Limb (tissue), 2 donors: ENCODE measurements around the gene GH2.

Experiments used
- DNase-seq, 2 donors: peaks; one replicate each; pipeline ENCODE4 v3.0.0-alpha.2; 2016; ENCODE audit errors: extremely low spot score in 2 of 2

Gene GH2

DNA sequence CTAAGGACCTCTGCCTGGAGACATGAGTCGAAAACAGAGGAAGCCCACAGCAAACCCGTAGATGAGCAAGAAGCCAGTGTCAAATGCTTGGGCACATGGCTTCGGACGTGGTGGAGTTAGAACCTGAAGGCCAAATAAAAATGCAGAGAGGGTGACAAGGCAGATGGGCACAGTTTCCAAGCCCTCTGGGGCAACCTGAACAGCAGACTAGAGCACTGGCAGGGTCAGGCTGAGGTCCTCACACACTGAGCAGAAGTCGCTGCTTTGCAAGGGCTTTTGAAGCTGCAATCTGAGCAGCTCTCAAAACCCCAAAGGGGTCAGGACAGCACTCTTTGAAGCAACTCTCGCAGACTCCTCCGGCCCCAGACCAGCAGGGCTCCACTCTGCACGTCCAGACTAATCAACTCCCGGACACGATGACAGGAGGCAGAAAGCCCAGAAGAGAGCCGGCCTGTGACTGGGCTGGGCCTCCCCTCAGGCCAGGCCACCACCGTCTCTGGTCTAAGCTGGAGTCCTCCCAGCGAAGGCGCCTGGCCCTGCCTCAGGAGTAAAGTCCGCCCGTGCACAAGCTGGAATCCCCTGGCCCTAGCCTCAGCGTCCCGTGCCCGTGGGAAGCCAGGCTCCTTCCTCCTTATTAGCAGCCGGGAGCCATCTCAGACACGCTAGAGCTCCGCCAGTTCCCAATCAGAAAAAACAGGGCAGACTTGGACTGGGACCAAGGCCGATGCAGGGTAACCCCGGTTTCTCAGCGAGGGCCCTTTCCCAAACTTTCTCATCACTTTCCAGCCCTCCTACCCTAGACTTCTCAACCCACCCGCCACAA is 40.2 kb downstream of the GH2 start:
- peak; percentile 28 to 42 for DNase-seq

DNA sequence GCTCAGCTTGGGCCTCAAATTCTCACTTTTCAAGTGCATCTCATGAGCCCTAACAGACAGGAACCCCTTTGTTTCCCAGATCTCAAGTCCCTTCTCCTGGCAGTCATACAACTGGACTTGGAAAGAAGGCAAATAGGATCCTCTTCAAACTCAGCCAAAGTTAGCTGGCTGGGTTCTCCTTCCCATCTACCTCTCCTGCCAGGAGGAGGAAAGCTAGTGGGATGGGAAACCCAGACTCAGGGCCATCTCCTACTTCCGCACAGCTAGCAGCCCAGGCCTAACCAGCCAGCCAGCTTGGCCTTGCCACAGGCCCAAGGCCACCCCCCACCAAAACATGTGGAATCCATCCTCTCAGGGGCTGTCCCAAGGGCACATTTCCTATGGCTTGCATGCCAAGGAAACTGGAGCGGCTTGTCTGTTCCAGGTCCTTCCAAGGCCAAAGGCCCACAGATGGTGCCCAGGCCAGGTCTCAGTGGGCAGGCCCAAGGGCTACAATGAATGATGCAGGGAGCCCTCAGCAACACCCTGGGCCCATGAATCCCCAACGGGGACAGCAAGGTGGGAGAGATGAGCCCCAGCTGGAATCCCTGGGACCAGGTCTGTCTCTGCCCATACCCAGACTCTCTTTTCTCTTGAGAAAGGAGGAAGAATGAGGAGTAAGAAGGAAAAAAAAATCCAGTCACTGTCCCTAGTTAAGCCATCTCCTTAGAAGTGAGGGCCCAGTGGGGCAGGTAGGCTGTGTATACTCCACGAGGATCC is 41.0 kb downstream of the GH2 start:
- no peak for DNase-seq

DNA sequence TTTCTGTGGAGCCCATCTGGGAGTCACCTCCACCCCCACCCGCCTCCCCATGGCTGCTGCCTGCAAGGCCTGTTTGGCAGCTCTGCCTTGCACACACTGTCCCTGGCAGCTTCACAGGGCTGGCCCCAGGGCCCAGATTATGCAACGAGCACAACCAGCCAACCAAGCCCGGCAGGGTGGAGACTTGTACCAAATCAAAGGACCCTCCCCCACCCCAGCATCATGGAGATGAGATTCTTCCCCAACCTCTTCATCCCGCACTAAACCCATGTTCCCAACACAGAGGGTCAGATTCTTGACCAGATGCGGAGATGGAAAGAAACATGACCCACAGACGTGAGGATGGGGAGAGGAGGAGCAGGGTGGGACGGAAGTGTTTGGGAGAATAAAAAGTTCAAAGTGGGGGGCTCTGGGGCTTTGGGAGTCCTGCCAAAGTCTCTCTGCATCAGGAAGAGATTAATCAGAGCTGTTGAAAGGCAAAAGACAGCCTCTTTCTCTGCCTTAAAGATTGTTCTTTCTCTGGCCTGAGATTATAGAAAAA is 43.0 kb downstream of the GH2 start:
- peak; percentile 68 to 70 for DNase-seq

DNA sequence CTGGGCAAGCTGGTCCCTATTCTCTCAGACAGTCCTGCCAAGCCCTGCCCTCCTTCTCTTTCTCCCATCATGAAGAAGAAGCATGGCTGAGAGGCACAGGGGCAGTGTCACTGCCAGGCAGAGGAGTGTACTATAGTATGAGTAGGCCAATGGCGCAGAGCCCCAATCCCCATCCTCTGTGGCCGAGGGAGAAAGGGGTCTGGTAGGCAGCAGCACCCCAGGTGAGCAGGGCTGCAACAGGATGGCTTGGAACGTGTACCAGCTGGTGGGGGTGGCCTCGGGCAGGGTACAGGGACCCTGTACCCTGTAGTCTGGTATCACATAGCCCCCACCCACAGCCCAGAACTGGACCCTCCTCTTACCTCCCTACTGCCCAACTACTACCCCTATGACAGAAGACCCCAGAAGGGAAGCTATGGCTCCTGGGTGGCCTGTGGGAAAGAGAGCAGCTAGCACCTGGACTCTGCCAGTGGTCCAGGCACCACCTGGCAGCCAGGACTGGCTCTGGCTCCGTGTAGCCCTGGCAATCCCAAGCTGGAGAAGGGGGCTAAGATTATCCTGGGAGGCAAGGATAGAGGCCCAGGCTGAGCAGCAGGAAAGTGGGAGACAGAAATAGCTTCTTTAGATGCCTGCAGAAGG is 43.7 kb downstream of the GH2 start:
- no peak for DNase-seq

DNA sequence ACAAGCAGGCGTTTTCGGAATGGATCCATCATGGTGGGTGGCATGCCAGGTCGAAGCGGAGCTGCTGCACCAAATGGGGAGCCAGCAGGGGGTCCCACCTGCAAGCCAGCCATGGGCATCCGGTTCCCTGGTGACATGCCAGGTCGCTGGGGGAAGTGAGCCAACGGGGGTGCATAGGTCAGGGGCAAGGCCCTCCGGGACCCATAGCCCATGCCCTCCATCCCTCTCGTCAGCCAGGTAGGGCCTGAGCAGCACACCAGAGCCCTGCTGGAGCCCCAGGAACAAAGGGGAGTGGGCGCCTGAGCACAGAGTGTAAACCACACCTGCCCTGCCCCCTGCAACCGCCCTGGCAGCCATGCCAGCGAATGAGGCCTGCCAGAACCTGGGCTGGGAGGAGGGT is 44.3 kb downstream of the GH2 start:
- DNase-seq, result peak in 1 of 2 donors; percentile 42

DNA sequence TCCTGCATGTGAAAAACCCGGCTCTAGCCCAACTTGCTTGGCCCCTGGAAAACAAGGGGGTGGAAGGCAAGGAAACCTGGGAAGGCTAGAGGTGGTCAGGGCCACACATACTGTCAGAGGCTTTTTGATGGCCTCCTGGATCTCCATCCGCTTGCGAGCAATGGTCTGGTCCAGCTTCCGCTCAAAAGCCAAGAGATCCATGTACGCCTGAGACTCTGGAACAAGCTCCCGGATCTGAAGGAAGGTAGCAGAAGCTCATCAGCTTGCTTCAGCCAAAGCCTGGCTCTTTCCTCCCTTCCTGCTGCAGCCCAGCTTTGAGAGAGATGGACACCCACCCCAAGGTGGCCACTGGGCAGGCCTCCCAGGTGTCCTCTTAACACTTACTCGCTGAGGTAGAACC is 44.9 kb downstream of the GH2 start:
- DNase-seq, result no peak

DNA sequence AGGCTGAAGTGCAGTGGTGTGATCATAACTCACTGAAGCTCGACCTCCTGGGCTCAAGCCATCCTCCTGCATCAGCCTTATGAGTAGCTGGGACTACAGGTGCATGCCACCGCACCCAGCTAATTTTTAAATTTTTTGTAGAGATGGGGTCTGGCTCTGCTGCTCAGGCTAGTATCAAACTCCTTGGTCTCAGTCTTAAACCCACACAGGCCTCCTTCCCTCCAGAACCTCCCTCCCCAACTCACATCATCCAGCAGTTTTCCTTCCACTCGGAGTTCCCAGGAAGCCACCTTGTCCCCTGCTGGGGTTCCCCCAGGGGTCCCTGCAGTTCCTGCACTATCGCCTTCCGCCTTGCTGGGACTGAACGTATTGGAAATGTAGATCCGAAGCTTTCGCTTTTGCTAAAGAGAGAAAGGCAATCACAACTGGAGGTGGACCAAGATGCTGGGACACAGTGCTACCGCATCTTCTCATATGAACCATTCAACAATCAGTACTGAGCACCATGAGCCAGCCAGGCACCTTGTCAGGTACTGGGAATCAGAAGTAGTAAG is 46.5 kb downstream of the GH2 start:
- no peak for DNase-seq

DNA sequence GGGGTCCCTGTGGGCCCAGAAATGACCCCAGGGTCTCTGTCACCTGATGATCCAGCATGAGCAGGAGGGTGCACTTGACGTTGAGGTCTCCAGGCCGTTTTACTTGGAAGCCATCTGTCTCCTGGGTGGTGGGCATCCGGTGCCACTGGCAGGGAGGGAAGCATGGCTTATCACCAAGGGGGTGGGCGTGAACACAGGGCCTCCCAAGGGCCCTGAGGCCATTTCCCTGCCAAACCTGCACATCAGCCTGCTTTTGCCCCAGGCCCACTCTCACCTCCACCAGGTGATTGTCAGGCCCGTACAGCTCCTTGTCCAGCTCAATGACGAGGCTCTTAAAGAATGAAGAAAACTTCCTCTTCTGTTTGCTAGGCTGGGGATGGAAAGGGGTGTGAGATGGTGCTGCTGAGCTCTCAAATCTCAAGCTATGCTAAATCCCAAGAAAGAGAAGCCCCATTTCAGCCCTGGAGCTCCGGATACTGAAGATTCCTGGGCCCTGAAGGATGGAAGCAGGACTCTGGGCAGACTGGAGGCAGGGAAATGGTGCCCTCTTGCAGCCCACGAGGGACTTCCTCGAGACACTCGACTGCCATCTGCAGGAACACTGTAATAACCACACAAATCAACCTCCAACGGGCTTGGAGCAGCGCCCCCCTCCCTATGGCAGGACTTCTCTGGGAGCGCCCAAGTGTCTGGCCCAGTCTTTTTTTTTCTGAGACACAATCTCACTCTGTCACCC is 47.1 kb downstream of the GH2 start:
- DNase-seq, result peak in 1 of 2 donors; percentile 48

DNA sequence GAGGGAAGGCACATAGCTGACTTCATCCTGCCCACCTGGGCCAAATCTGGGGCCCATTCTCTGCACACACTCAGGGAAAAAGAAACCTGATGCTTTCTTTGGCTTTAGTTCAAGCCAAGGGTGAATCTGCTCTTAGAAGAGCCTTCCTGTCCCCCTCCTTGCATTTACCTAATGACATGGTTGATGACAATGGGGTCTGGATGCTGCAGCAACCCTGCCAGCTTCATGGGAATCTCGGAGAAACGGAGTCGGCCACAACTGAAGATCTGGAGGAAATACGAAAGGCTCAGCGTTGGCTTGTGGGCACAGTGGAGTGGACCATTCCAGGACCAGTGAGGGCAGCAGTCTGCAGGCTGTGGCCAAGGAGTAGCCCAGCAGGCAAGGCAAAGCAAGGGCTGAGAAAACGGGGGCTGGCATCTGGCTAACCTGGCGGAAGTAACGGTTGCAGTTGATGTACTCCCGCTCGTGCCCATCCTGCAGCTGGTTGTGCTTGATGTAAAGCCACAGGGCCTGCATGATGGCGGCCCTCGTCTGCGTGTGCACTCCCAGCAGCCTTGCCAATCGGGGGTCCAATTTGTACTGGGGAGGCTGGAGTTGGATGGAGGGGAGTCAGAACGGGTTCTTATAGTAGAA is 47.9 kb downstream of the GH2 start:
- DNase-seq, result no peak

DNA sequence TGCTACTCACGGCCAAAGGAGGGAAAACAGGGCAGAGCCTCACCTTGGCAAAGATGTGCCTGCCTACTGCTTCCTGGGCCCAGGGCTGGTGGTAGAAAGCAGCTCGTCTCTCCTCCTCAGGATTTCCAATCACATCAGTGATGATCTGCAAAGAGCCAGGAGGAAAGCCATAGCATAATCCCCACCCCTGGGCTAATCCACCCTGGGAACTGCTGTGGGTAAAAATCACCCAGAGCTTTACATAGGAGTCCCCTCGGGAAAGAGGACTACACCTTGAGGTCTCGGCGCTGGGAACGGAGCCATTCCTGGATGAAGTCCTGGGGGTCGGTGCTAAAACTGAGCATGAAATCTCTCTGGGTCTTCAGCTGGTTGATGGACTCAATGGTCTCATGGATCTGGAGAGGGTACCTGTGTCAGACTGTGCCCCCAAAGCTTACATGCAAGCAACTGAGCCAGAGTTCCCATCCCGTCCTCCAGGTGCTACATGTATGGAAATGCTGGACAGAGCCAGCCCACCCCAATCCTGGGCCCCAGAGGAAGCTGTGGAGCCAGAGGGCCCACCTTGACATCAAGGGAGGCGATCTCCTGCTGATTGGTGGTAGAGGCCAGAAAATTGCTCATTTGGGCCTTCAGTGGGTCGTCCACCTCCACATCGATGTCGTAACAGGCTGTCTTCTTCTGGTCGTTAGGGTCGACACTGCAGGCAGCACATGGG is 48.6 kb downstream of the GH2 start:
- DNase-seq, result no peak

DNA sequence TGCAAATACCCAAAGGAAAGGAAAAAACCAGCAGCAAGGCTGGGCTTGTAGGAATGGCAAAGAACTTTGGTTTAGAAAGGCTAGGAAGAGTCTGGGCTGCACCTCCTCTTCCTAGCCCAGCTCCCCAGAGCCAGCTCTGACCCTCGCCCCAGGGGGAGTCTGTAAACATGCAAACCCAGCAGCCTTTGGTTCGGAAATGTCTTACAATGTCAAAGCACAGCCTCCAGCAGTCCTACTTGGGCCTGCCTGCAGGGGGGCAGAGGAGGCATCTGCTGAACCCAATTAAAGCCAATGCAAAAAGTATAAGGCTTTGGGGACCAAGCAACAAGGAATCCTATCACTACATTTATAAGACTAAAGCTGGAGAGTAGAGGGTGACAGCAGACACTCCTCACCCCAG is 49.3 kb downstream of the GH2 start:
- no peak for DNase-seq

DNA sequence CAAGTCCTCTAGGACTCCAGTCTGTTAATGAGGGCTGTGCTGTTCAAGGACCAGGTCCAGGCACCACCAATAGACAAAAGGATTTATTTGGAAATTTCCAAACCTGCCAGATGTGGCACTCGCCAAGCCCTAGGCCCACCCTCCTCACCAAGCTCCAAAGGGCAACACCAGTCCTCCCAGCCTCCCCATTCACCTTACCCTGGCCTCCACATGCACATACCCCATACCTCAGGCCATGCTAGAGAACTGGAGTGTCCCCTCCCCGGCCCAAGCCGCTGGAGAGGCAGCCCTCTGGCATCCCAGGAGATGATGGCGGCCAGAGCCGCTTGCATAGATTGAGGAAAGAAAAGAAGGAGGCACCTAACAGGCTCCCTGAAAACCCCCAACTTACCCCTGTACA is 49.7 kb downstream of the GH2 start:
- DNase-seq, result no peak

DNA sequence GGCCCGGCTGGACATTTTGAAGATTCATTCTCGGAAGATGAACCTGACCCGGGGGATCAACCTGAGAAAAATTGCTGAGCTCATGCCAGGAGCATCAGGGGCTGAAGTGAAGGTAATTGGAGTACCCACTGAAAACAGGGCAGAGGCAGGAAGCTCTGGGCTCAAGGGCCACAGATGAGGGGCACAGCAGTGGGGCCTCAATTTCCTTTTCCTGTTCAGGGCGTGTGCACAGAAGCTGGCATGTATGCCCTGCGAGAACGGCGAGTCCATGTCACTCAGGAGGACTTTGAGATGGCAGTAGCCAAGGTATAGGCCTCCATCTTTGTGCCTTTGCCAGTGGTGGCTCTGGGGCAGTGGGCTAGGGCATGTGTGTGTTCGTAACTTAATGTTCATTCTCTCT is 50.2 kb downstream of the GH2 start:
- DNase-seq, result no peak

DNA sequence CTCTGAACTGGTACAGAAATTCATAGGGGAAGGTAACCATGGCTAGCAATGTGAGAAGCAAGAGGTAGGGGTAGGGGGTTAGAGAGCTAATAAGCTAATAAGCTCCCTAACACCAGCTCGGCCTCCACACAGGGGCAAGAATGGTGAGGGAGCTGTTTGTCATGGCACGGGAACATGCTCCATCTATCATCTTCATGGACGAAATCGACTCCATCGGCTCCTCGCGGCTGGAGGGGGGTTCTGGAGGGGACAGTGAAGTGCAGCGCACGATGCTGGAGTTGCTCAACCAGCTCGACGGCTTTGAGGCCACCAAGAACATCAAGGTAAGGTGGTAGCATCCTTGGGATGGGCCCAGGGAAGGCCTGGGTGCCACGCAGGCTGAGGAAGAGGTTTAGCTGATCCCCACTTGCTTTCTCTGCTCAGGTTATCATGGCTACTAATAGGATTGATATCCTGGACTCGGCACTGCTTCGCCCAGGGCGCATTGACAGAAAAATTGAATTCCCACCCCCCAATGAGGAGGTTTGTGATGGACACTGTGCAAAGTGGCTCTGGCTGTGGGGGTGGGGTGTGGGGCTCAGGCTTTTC is 50.7 kb downstream of the GH2 start:
- DNase-seq, result no peak

DNA sequence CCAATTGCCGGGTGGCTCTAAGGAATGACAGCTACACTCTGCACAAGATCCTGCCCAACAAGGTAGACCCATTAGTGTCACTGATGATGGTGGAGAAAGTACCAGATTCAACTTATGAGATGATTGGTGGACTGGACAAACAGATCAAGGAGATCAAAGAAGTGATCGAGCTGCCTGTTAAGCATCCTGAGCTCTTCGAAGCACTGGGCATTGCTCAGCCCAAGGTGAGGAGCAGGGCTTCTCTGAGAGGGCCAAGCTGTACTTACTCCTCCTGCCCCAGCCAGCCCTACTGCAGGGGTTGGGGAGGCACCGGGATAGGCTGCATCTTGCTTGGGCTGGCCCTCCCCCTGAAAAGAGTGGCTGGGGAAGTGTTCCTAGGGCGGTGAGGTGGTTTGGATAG is 51.5 kb downstream of the GH2 start:
- DNase-seq, result peak in 1 of 2 donors; percentile 14
